HG02970 (cell line): Measurements from ENCODE around the gene PYDC2.

Experiments used
- ATAC-seq: cut with Tn5 transposase; IDR thresholded peaks from one replicate; pipeline ENCODE4 v1.9.1; 2021; ENCODE audit warnings: mild to moderate bottlenecking, moderate library complexity, moderate number of reproducible peaks; ENCODE audit not compliant: unreplicated experiment, low FRiP score

The PYDC2 gene

DNA sequence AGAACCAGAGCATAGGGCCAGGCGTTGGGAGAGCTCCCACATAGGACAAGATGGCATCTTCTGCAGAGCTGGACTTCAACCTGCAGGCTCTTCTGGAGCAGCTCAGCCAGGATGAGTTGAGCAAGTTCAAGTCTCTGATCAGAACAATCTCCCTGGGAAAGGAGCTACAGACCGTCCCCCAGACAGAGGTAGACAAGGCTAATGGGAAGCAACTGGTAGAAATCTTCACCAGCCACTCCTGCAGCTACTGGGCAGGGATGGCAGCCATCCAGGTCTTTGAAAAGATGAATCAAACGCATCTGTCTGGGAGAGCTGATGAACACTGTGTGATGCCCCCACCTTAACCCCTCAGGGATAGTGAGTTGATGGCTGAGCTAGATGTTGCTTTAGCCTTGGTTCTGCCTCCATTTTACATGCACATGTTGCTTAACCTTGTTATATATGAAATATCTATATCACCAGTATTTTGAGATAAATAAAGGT is at the start of gene PYDC2:
Gene PYDC2 (plus strand): TSS at position 51 of the 483 bp plus-strand sequence. CDS start 0 bp downstream, at position 51.
- ATAC-seq: no peak

DNA sequence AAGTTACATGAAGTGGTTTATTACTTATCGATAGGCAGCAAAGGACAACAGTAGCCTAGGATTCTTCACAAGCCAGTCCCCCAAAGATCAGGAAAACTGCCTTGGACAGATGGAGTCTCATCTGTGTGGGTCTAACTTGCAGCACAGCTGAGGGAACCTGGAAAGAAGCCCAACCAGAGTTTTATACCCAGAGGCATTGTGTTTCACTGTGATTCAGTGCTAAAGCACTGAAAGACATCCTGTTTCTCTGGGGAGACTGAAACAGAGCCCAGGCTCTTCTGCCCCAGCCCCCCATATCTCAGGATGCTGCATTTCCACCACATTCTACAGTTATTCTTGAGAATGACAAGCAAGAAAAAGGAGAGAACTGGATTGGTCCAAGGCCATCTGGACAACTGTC is 48.2 kb upstream of the PYDC2 start:
- no peak for ATAC-seq

- ATAC-seq: no peak
Observed at GRCh38 chr3:191414286-191414685, 46.7 kb upstream of the PYDC2 start.

- ATAC-seq: no peak
Observed at GRCh38 chr3:191414732-191415131, 46.2 kb upstream of the PYDC2 start.

GRCh38 chr3:191415566-191415965 is 45.4 kb upstream of the PYDC2 start:
- ATAC-seq: no peak

GRCh38 chr3:191417457-191417729 is 43.6 kb upstream of the PYDC2 start:
- no peak for ATAC-seq

- no peak for ATAC-seq
Observed at GRCh38 chr3:191420771-191421170, 40.2 kb upstream of the PYDC2 start.

- no peak for ATAC-seq
Observed at GRCh38 chr3:191424881-191425280, 36.1 kb upstream of the PYDC2 start.

DNA sequence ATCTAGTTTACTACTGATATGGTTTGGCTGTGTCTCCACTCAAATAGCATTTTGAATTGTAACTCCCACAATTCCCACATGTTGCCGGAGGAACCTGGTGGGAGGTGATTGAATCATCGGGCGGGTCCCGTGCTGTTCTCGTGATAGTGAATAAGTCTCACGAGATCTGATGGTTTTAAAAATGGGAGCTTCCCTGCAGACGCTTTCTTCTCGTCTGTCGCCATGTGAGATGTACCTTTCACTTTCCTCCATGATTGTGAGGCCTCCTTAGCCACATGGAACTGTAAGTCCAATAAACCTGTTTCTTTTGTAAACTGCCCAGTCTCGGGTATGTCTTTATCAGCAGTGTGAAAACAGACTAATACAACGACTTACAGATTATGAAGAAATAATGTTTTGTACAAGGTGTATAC is 35.6 kb upstream of the PYDC2 start:
- no peak for ATAC-seq

DNA sequence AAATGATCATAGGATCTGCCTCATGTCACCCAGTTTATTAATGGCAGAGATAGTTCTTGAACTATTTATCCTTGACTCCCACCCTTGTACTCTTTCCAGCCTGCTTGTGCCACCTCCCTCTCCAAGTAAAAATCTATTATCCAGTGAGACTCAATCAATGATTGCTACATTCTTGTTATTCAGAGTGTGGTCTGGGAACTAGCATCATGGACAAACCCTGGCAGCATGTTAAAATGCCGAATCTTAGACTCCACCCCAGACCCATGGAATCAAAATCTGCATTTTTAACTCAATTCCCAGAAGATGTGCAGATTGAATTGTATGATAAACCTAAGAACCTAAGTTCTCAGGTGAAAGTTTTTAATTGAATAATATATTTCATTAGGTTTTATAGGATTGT is 34.7 kb upstream of the PYDC2 start:
- ATAC-seq: no peak

GRCh38 chr3:191428177-191428576 is 32.8 kb upstream of the PYDC2 start:
- ATAC-seq: no peak

DNA sequence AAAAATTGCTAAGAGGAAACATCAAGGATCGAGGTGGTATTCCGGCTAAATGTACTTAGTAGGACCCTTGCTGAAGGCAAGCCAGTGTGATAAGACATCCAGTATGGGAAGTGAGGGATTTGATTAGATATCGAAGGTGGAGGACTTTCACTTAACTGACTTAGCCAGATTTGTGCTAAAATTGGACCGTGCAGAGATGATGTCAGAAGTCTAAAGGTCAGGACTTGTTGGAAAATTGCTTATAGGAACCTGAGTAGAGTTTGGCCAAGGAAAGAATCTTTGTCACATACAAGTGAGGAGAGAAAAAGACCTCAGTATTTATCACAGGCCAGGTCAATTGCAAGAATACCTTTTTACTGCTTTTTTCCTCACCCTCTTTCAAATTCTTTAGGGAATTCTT is 30.9 kb upstream of the PYDC2 start:
- ATAC-seq: no peak

- ATAC-seq: no peak
Observed at GRCh38 chr3:191431160-191431822, 29.7 kb upstream of the PYDC2 start.

DNA sequence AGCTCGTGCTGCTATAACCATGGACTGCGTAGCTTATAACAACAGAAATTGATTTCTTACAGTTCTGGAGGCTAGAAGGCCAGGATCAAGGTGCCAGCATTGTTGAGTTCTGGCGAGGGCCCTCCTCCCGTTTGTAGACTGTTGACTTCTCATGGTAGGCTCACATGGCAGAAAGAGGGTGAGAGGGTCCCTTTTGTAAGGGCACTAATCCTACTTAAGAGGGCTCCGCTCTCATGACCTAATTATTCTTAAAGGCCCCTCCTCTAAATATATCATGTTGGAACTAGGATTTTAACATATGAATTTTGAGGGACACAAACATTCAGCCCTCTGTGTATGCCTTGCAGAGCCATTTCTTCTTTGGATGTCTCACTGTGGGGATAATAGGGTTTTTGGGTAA is 28.8 kb upstream of the PYDC2 start:
- no peak for ATAC-seq

GRCh38 chr3:191434024-191434423 is 26.9 kb upstream of the PYDC2 start:
- ATAC-seq: no peak

GRCh38 chr3:191435981-191436380 is 25.0 kb upstream of the PYDC2 start:
- ATAC-seq: no peak

GRCh38 chr3:191438150-191438814 is 22.7 kb upstream of the PYDC2 start:
- ATAC-seq: no peak

GRCh38 chr3:191440532-191440931 is 20.4 kb upstream of the PYDC2 start:
- ATAC-seq: no peak

DNA sequence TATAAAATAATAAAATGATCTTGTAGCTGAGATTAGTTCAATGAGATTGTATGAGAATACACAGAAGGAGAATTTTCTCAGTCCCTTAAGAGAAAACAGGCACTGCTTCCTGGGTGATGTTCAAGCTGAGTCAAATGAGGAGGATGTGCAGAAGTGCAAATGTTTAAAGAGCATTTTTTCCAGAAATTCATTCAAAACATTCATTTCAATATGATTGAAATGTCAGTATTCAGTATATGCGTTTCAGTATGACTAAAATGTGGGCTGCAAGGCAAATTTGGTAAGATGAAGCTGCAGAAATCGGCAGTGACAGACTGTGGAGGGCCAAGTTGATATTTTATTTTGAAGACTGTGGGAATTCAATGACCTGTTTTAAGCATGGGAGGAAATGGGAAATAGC is 19.3 kb upstream of the PYDC2 start:
- no peak for ATAC-seq

DNA sequence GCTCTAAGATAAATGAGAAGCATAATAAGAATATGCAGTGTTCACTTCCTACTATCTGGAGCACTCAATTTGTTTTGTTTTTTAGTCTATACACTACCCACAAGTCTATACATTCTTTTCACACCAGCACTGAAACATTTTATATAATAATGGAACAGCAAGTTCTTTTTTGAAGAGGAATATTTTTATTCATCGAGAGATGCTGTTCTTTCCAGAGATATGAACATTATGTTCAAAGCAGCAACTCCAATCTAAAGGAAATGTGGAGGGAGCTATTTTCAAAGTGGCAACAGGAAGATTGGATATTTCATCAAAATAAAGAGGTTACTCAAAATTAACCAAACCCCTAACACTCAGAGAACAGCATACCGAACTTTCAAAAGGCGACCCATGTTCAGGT is 16.4 kb upstream of the PYDC2 start:
- ATAC-seq: no peak

DNA sequence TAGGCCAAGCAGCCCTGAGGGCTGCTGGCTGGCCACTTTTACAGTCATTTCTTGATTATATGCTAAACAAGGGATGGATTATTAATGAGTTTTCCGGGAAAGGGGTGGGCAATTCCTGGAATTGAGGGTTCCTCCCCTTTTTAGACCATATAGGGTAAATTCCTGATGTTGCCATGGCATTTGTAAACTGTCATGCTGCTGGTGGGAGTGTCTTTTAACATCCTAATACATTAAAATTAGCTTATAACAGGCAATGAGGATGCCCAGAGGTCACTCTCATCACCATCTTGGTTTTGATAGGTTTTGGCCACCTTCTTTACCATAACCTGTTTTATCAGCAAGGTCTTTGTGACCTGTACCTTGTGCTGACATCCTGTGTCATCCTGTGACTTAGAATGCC is 11.7 kb upstream of the PYDC2 start:
- no peak for ATAC-seq

DNA sequence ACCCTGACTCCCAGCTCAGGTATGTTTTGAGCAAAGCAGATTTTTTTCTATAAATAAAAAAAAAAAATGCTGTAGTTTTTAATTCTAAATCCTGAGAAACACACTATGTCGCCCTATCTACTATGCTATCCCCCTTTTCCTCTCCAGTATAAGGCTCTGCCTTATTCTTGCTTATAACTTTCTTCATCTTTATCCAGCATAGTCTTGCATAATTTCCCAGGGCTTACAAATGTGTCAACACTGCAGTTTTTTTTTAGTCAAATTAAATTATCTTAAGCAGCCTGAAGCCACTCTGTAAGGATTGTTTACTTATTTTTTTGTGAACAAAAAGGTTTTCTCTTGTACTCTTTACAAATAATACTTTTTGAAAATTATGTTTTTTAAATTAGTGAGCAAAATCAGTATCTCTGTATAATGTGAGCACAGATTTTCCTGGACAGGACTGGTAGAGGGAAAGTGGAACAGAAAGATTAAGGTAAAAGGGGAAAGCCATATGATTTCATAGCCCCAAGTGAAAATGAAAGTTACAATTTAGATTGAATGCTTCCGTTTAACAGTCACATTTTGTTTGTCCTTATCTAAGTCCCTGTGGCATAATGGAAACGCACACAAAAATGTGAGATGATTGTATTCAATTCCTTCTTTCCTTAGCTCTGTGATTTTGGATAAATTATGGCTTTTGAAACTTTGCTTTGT is 5.6 kb upstream of the PYDC2 start:
- ATAC-seq: no peak
